GM18907 (cell line): Measurements from ENCODE around the gene RGS7.
"Not testable (repeated sequence)": the region's sequence is repeated elsewhere in the genome, so short reads cannot be mapped to it uniquely, and the experiment has no call there.

ENCODE experiments used
- ATAC-seq: cut with Tn5 transposase; IDR thresholded peaks from one replicate; pipeline ENCODE4 v1.9.1; 2021; ENCODE audit warnings: mild to moderate bottlenecking, moderate library complexity; ENCODE audit not compliant: unreplicated experiment

The RGS7 gene

GRCh38 chr1:240941701-240942370, 415.2 kb downstream of the RGS7 start:
- no peak for ATAC-seq

DNA sequence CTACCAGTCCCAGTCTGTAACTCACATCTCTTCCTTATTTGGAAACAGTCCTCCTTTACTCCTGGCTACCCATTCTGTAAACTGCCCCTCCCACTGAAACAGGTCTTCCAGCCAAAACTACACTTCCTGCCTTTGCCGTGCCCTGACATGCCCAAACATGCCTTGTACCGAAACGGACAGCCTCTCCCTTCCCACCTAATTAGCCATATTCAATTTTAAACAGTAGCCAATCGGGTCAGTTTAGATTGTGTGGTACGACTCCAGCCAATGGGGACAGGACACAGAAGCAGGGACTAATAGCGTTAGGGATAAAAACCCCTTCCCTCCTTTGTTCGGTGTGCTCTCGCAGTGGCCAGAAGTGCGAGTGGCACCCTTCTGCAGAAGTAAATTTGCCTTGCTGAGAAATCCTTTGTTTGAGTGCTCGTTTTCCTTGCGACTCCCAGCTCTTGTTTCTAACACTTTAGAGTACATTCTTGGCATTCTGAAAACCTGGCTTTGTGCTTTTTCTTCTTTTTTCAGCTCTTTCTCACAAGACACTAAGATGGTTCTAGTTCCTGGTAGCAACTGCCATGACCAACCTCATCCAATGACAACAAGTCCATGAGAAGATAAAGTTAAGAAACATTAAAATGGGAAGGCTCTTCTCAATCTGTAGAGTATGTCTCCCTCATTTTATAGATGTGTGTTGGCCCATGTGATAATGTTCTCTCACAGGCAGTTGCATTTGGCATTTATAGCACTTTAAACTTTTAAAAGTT, 419.9 kb downstream of the RGS7 start:
- no peak for ATAC-seq

DNA sequence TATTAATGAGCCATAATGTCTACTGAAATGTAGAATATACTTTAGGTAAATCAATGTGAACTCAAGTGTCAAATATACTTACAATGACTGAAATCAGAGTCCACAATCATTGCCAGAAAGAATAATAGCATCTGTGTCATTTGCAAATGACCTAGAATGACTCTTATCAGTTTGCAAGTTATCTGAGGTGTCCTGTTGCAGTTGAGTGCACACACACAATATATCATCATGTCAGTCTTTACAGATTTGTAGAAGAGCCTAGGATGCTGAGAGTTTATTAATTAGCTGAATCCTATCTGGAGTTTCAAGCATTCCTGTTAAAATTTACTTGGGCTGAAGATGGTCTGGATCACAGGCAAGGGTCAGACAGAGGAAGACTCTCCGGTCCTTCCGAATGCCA, 421.1 kb downstream of the RGS7 start:
- ATAC-seq = no peak

DNA sequence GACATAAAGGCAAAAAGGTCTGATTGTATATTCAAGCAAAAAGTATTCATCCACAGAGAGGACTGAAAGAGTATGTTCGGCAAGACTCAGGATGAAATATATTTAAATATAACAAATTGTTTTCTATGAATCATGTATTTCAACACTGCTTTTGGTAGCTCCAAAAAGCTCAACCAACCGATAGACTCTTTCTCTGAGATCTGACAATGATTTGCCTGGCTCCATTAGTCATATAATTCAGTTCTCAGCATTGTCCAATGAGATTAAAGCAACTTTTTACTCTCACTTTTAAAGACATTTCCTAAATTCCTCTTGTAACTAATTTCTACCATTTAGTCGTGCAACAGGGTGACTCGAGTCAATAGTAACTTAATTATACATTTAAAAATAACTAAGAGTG, 426.0 kb downstream of the RGS7 start:
- no peak for ATAC-seq

- no peak for ATAC-seq
These were observed 428.7 kb downstream of the RGS7 start for GRCh38 chr1:240928265-240928664.

GRCh38 chr1:240927821-240928220, 429.2 kb downstream of the RGS7 start:
- ATAC-seq = no peak

DNA sequence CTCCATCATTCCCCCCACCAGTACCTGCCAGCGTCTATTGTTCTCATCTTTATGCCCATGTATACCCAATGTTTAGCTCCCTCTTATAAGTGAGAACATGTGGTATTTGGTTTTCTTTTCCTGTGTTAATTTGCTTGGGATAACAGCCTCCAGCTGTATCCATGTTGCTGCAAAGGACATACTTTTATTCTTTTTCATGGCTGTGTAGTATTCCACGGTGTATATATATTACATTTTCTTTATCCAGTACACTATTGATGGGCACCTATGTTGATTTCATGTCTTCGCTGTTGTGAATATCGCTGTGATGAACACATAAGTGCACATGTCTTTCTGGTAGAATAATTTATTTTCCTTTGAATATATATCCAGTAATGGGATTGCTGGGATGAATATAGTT, 431.7 kb downstream of the RGS7 start:
- no peak for ATAC-seq

DNA sequence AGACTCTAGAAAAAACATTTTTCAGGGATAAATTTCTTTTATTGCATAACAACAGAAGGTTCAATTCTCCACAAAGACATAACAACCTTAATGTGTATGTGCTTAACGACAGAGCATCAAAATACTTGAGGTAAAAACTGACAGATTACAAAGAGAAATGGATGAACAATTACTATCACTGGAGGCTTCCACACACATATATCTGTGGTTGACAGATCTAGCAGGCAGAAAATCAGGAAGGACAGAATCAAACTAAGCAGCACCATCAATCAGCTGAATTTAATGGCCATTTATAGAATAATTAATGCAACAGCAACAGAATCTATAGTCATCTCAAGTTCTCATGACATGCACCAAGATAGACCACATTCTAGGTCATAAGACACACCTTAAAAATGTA, 439.0 kb downstream of the RGS7 start:
- no peak for ATAC-seq

- ATAC-seq = no peak
These were observed 442.5 kb downstream of the RGS7 start for GRCh38 chr1:240914506-240914905.

DNA sequence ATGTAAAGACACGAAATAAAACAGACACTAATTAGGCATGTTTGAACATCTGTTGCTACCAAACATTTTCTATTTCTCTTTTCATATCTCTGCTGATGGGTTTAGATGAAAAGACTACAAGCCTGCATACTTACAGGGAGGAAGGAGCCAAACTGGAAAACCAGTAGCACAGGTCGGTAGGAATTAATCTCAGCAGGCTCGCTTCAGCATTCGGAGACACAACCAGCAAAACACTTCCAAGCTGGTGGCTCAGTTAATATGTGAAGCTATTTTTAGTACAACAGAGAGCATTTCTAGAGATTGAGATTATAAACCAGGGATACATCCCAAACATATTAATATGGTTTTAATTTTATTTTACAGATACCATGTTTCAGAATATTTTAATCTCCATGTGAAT, 444.2 kb downstream of the RGS7 start:
- no peak for ATAC-seq

DNA sequence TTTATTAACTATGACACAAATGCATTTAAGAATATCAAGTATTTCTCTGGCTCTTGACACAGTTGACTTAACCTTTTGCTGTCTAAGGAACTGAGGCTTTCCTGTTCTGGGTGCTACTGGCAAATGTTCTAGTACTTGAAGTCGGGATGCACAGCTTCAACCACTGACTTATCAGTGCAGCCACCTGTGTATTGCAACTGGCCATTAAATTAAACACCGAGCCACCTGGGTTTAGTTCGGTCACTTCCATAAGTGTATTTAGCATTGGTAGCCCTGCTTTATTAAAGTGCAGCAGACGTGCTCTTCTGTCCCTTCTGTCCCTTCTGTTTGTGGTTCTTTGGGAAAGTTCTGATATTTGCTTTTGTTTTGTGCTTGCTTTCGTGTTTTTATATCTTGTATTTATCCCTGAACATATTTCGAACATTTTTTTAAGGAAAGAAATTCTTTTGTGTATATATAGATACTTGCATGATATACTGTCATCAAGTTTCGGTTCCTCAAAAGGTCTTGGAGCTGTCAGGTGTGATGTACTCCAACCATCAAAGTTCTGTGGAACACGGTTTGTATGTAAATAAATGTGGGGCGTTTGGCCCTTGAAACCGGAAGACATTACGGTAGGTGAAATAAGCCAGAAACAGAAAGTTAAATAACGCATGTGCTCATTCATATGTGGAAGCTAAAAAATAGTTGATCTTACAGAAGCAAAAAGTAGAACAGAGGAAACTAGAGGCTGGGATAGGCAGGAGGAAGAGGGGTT, 447.1 kb downstream of the RGS7 start:
- ATAC-seq = no peak

- no peak for ATAC-seq
These were observed 450.5 kb downstream of the RGS7 start for GRCh38 chr1:240906477-240906876.

- no peak for ATAC-seq
These were observed 451.7 kb downstream of the RGS7 start for GRCh38 chr1:240905225-240905765.

GRCh38 chr1:240895424-240895823, 461.6 kb downstream of the RGS7 start:
- not testable (repeated sequence) for ATAC-seq

GRCh38 chr1:240888787-240889048, 468.3 kb downstream of the RGS7 start:
- no peak for ATAC-seq

- ATAC-seq = peak; percentile 73
These were observed 468.8 kb downstream of the RGS7 start for GRCh38 chr1:240888039-240888786.

- no peak for ATAC-seq
These were observed 473.5 kb downstream of the RGS7 start for GRCh38 chr1:240883490-240883889.

GRCh38 chr1:240882656-240883308, 474.2 kb downstream of the RGS7 start:
- ATAC-seq = not testable (repeated sequence)

DNA sequence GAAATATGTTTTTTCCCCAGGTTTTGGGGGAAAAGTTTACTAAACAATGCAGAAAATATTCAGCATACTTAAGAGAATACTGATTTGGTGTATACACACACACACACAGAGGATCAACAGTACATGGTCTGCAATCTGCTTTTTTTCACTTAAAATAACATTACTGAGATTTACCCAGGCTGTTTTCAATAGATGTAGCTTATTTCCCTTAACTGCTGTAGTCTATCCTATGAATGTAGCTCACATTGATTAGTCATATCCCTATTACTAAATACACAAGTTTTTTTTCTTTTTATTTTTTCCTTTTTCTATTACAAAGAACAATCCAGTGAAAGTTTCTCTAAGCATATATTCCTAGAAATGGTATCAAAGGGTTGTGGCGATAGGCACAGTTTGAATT, 478.4 kb downstream of the RGS7 start:
- no peak for ATAC-seq

DNA sequence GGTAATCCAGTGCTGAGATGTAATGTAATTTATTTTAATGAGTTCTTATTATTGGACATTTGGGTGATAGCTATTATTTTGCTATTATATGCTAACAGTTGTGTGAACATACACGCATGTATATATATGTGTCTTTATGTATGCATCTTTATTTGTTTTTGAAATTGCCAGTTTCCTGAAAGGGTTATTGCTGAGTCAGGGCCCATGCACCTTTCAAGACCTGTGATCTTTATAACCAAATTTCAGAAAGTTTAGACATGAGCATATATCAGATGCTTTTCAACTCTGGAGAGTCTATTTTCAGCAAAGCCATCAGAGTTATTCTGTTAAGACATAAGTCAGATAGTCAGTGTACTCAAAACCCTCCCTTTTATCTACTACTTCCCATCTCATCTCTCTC, 479.4 kb downstream of the RGS7 start:
- ATAC-seq = no peak

- no peak for ATAC-seq
These were observed 480.9 kb downstream of the RGS7 start for GRCh38 chr1:240876071-240876470.
